ENCODE data around the gene GCNT4. TPM values are rescaled to one million over a fixed set of nuclear protein-coding genes. Genes with fewer than 3 reads are reported as not detected.

The GCNT4 gene
- total and polyA plus RNA-seq, 2 of the 8 experiments (the other 6 are each of a cell fraction or from before 2014, with no cell fraction given) = 1.1 to 14.5 TPM

GRCh38 chr5:75042522-75042921 is 9.8 kb downstream of the GCNT4 start:
- FAIRE-seq (no peak), DNase-seq (ENCODE audit: low read depth in 1 of 2, low spot score in 2 of 2) (no peak)
- H3K4me3 ChIP-seq (ENCODE audit: extremely low read depth in 1 of 4, insufficient read depth in 2 of 4, low read depth in 3 of 4, low read length in 4 of 4) = no peak overlapping the region
- H2BK20ac ChIP-seq (ENCODE audit: low read length) = no peak overlapping the region
- H3K4me1 ChIP-seq (replicated peaks in 1 of 4; ENCODE audit: control insufficient read depth in 3 of 4, insufficient read depth in 4 of 4, low read length in 3 of 4) = no peaks in the 10 kb centered on the region
- H3K79me2 ChIP-seq (ENCODE audit: control insufficient read depth in 1 of 2, insufficient read depth in 2 of 2, low read length in 2 of 2) = peaks cover 0 to 5% of the 10 kb centered on the region in 2 experiments; a peak in 2 of 4 replicates
- no peaks in the 10 kb centered on the region for H4K20me1 ChIP-seq (replicated peaks in 1 of 2; ENCODE audit: control insufficient read depth in 1 of 2, insufficient read depth in 2 of 2, low read length in 2 of 2)
- no peaks in the 10 kb centered on the region for H3K27me3 ChIP-seq (replicated peaks in 1 of 4; ENCODE audit: control insufficient read depth in 3 of 4, extremely low read depth in 1 of 4, insufficient read depth in 3 of 4, low read length in 3 of 4)
- ChIA-PET CTCF (ENCODE audit: partially characterized antibody) (interaction anchor here (1.9 to 3.5 kb wide), 2 partner anchors 8 to 95 kb away, joined by 8 to 29 read pairs; partner anchors contain the start of gene GCNT4), POLR2A (ENCODE audit: partially characterized antibody) (no interaction called here)
- no peak overlapping the region for H2BK12ac ChIP-seq (ENCODE audit: low read depth, low read length)
- H4K8ac ChIP-seq (ENCODE audit: extremely low read depth, insufficient read depth, low read length) = no peak overlapping the region
- no peak overlapping the region for H4K91ac ChIP-seq (replicated peaks; ENCODE audit: insufficient read length, low read length)
- H3K14ac ChIP-seq (ENCODE audit: insufficient read length) = no peak overlapping the region
- H2BK5ac ChIP-seq (ENCODE audit: low read depth, low read length) = no peak overlapping the region
- no peak overlapping the region for H3K27ac ChIP-seq (ENCODE audit: low read depth, low read length)
- no peak overlapping the region for H3K56ac ChIP-seq (replicated peaks; ENCODE audit: insufficient read length, low read depth, low read length)
- no peak overlapping the region for H2BK120ac ChIP-seq (replicated peaks; ENCODE audit: low read depth, low read length)
- H2AK5ac ChIP-seq (ENCODE audit: low read depth, low read length) = no peak overlapping the region
- H4K5ac ChIP-seq (ENCODE audit: insufficient read length, low read depth, low read length) = no peak overlapping the region
- no peak overlapping the region for H3K23ac ChIP-seq (ENCODE audit: insufficient read length)
- H3K9me3 ChIP-seq (ENCODE audit: insufficient read depth in 2 of 2, low read depth in 1 of 2, low read length in 1 of 2) = no peaks in the 10 kb centered on the region
- H3K4me2 ChIP-seq (ENCODE audit: insufficient read depth in 1 of 2, low read depth in 2 of 2, low read length in 2 of 2) = no peak overlapping the region
- peaks cover 0 to 14% (median 0%) of the 10 kb centered on the region in 4 experiments; a peak in 3 of 8 replicates for H3K36me3 ChIP-seq (ENCODE audit: control insufficient read depth in 2 of 4, insufficient read depth in 4 of 4, low read length in 3 of 4)
- no peak overlapping the region for H3K18ac ChIP-seq (ENCODE audit: extremely low read depth, low read length)
- no peak overlapping the region for H2AFZ ChIP-seq (ENCODE audit: low read length)
- no peak overlapping the region for H3K4ac ChIP-seq (replicated peaks; ENCODE audit: insufficient read length, low read depth, low read length)
- no peak overlapping the region for H3K9ac ChIP-seq (replicated peaks in 1 of 4; ENCODE audit: extremely low read depth in 1 of 4, low read depth in 3 of 4, low read length in 3 of 4)
- H3K23me2 ChIP-seq (ENCODE audit: low read depth, low read length) = no peaks in the 10 kb centered on the region
- 95% methylated on average over 1 of the region's 1 CpG; no CpG with 5 or more reads in 1 of the 2 experiments for WGBS, 2 experiments (ENCODE audit: extremely low coverage in 1 of 2, insufficient coverage in 1 of 2, insufficient read length in 1 of 2, insufficient replicate concordance in 2 of 2, low coverage in 1 of 2, low lambda C conversion rate in 2 of 2, missing lambda C conversion rate in 1 of 2)
- no peak overlapping the region for H2BK15ac ChIP-seq (ENCODE audit: low read length)
- H3K79me1 ChIP-seq (ENCODE audit: low read depth, low read length) = no peaks in the 10 kb centered on the region; the same call in 1 of the 2 replicates
- peak; percentile 49; the same call in 1 of the 2 replicates for TF ChIP-seq POLR2AphosphoS5 (IDR thresholded peaks at IDR 0.05; ENCODE audit: low read depth, low read length)
- no peak for TF ChIP-seq SP1 (IDR thresholded peaks at IDR 0.05; ENCODE audit: low read depth, low read length)
